CMK (cell line): ENCODE measurements around the gene OTX2.

ENCODE experiments used
- DNase-seq: peaks from one replicate; pipeline ENCODE4 v3.0.0-alpha.2; 2010; ENCODE audit warnings: low read depth

Gene OTX2

GRCh38 chr14:56796259-56796658, 14.0 kb downstream of the OTX2 start:
- DNase-seq, result no peak

- no peak for DNase-seq
Measured at GRCh38 chr14:56795284-56795622, 15.0 kb downstream of the OTX2 start.

DNA sequence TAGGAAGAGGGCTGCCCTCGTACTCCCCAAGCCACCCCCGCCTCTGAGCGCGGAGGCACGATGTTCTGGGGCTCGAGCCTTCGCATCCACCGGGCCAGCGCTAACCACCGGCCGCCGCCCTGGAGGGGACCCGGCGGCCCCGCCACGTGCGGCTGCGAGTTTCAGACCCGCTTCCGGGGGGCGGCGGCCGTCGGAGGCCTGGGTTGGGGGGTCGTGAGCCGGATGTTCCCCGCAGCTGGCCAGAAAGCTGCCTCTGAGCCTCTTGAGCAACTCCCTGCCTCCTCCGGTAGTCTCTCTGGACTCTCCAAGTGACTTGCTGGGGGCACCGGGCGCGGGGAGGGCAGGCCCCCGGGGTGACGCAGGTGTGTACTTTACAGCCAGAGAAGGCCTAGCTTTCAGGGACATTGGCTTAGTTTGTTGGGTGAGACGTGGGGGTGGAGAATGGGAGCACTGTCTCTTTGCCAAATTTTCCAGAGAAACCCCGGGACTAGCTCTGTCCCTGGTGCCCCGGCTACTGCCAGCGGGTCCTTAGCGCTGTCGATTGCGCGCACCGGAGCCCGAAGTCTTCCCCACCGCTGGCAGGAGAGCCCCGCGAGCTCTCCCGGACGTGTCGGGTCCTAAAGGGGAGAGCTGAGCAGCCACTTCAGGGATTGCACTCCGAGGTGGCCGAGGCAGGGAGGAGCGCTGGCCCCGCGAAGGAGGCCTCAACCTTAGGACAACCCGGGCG, 15.6 kb downstream of the OTX2 start:
- DNase-seq, result no peak

DNA sequence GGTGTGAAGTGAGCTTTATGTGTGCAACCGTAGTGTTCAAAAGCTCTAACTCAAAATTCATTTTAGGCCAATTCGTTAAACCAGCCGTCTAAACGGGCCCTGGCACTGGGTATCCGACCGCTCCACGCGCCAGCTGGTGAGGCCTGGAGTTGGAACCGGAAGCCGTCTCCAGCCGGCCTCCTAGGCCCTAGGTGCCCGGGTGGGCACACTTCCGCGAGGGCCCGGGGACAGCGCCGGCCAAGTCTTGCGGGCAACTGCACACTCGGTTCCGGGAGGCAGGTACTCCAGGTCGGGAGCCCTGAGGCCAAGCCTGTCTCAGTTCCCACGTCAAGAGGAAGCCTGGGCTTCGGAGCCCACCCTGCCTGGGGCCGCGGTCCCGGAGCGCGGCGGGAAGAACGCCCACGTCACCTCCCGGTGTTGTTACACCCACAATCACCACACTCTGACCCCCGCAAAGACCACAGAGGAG, 16.2 kb downstream of the OTX2 start:
- no peak for DNase-seq

DNA sequence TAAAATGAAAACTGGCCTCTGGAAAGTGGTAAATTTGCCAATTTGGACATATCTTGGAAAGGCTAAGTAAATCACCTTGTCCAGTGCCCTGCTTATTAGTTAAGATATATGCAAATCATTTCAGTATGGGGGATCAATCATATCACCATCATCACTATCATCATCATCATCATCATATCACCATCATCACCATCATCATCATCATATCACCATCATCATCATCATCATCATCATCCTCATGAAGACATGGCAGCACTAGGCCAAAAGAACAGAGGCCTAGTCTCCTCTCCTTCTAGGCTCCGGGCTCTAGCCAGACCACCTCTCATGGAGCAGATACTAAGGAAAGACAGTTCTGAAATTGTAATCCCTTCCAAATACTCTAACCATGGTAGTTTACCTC, 20.3 kb downstream of the OTX2 start:
- no peak for DNase-seq

GRCh38 chr14:56787530-56787929, 22.7 kb downstream of the OTX2 start:
- no peak for DNase-seq

DNA sequence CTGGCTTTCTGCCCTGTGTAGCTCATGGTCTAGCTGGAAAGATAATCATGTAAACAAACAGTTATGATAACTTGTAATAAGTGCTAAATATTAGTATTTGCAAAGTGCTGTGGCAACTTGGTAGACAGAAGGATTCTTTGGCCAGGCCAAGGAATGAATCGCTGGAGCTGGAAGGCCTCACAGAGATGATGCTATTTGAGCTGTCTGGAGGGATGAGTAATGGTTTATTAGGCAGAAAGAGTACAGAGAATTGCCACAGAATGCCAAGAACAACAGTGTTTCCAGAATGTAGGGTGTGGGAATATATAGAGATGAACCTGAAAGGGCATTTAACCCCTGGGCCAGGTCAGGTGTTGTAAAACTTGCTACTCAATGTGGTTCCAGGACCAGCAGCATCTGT, 27.6 kb downstream of the OTX2 start:
- DNase-seq, result no peak

GRCh38 chr14:56774503-56774902, 35.8 kb downstream of the OTX2 start:
- no peak for DNase-seq

GRCh38 chr14:56770512-56770911, 39.8 kb downstream of the OTX2 start:
- no peak for DNase-seq

DNA sequence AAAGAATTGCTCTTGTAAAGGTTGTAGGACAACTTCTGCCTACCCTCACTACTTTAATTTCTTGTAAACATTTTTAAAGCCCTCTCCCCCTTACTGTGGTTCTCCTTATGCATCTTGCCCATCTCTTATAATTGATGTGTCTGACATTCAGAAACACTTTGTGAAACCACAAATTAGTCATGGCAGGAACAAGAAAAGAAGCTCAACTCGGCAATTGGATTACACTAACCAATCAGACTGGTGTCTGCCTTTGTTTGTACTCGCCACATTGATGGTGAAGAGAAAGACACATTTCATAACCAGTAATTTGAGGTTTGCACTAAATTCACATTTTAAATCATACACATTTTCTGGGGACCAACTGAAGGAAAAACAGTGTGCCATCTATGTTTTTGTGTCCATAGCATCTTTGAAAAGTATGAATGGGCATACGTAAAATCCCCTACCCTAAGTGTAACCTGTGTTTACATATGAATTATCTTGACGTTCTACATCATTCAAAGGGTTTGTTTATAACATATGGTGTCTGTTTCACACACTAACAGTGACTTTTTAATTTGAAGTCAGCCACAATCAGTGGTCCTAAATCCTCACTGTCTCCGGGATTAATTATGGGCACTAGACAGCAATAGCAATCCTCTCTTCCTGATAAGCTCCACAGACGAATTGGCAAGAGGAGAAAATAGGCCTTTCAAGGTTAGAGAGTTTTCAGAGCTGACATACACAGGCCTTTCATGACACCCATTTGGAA, 49.9 kb downstream of the OTX2 start:
- DNase-seq, result no peak

DNA sequence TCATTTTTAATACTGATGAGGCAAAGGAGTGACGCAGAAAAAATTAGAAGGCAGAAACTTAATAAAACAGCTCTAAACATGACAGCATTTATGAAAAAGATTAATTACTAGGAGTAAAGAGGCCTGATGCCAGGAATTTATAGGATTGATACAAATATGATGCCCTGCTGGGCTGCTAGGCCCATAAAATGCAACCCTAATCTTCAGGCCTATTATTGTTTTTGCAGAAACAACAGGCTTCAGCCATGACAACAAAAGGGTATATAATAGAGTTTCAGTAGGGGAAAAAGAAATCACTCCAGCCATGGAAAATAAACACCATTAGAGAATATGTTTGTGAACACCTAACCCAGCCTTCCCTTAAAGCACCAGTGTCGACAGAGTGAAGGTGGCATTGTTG, 50.6 kb downstream of the OTX2 start:
- no peak for DNase-seq

- DNase-seq, result no peak
Measured at GRCh38 chr14:56759094-56759493, 51.2 kb downstream of the OTX2 start.

DNA sequence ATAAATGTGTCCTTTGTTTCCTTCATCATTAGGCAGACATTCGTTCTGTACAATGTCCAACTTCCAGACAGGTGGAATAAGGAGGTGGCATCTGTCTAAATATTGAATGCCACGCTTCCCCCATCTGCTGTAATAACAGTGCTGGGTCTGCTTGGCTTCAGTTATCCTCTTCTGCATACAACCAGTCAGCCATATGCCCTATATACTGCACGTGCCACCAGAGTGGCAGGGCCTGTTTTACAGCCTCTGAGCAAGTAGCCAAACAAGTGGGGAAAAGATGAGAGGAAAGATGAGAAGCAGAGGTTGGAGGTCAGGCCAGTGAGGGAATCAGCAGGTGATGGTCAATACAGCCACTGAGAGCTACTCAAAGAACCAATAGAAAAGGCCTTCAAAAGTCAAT, 55.4 kb downstream of the OTX2 start:
- DNase-seq, result no peak

DNA sequence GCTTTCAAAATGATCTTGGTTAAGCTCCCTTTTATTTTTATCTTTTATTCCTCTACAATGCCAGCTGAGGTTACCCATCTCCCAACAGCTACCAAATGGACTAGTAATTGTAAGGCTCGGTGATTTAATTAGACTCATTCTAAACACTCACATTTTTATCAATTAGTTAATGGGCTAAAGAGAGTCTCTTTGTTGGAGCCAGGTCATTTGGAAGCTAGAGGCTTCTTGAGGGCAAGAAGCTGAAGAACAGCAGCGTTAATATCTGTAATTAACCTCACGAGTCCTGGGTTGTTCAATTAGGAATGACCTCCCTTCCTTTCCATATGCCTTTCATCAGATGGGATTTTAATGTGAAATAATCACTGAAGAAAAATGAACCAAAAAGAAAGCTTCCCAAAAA, 56.9 kb downstream of the OTX2 start:
- no peak for DNase-seq

GRCh38 chr14:56752428-56752827, 57.9 kb downstream of the OTX2 start:
- no peak for DNase-seq

- no peak for DNase-seq
Measured at GRCh38 chr14:56751471-56751870, 58.8 kb downstream of the OTX2 start.
